ENCODE measurements around the gene FXYD5. TPM values are rescaled to one million over a fixed set of nuclear protein-coding genes. Genes with fewer than 3 reads are reported as not detected.

Gene FXYD5
- total and polyA plus RNA-seq, 9 of the 15 experiments (the other 6 are each of a cell fraction or from before 2014, with no cell fraction given) = 104 to 537 (median 174) TPM

DNA sequence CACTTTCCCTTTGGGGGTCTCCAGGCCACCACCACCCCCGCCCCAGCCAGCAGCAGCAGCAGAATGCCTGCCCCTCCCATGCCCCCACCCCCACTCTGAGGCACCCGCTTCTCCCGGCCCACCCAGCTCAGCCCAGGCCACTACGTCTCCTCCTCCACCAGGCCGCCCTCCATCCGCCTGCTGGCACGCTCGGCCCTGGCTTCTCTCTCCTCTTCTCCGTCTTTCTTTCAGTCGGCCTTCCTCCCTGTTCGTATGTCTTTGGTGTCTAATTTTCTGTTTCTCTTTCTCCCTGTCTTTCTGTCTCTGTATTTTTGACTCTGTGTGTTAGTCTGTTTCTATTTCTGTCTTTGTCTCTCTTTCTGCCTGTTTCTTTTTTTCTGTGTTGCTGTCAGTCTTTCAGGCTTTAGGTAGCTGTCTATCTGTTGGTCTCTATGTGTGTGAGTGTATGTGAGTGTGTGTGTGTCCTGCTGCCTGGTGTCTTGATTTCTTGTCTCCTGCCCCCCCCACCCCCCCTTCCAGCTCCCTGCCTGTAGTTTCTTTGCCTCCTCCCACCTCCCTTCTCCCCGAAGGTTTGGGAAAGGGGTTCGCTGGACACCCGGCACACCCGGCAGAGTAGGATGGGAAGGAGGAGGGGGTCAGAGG lies 19.8 kb upstream of the FXYD5 start, which contains the start of gene LGI4 (continued):
- TF ChIP-seq, protein P1, sequence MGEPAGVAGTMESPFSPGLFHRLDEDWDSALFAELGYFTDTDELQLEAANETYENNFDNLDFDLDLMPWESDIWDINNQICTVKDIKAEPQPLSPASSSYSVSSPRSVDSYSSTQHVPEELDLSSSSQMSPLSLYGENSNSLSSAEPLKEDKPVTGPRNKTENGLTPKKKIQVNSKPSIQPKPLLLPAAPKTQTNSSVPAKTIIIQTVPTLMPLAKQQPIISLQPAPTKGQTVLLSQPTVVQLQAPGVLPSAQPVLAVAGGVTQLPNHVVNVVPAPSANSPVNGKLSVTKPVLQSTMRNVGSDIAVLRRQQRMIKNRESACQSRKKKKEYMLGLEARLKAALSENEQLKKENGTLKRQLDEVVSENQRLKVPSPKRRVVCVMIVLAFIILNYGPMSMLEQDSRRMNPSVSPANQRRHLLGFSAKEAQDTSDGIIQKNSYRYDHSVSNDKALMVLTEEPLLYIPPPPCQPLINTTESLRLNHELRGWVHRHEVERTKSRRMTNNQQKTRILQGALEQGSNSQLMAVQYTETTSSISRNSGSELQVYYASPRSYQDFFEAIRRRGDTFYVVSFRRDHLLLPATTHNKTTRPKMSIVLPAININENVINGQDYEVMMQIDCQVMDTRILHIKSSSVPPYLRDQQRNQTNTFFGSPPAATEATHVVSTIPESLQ (CRISPR knock-in tag; IDR thresholded peaks at IDR 0.05) = no peak
- no peak for TF ChIP-seq PTRF (tag; IDR thresholded peaks at IDR 0.05)

DNA sequence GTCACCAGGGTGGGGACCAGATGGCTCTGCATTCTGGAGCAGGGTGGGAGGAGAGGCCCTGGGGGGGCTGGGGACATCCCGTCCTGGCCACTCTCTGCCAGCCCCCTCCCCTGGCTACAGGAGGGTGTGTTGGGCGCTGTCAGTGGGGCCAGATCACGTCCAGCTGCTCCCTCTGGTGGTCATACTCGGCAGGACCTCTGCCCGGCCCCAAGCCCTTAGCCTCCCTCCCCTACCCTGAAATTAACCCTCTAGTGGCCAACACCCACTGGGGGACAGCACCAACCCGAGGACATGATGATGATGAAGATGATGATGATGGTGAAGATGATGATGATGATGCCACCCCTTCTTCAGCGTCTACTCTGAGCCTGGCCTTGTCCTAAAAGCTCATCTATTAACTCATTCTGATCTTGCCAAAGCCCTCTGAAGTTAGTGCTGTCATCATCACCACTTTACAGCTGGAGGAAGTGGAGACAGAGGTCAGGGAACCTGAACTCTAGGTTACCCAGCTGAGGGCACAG lies 19.1 kb upstream of the FXYD5 start:
- no peaks in the 10 kb centered on the region for H3K79me2 ChIP-seq (ENCODE audit: control insufficient read depth, insufficient read depth, low read length)
- in situ Hi-C loops (cut with MboI) = loop anchor here (10.0 kb wide), 1 partner anchor 301 kb away; no protein-coding TSS in a partner anchor
- no peaks in the 10 kb centered on the region for H3K9me3 ChIP-seq (replicated peaks; ENCODE audit: control insufficient read depth, insufficient read depth, low read depth, low read length)
- H3K27ac ChIP-seq (ENCODE audit: extremely low read depth, low read depth, low read length) = no peak overlapping the region
- ChIA-PET CTCF (ENCODE audit: low intra/inter-chr PET ratio) (interaction anchor here (0.6 to 2.4 kb wide), 7 partner anchors 21 to 495 kb away, joined by 3 to 13 read pairs (median 8); no protein-coding TSS in a partner anchor), POLR2A (interaction anchor here (0.6 kb wide), 1 partner anchor 741 kb away, joined by 3 read pairs; no protein-coding TSS in a partner anchor)
- H3K4me2 ChIP-seq (ENCODE audit: insufficient read depth, low read length) = no peak overlapping the region
- H2AFZ ChIP-seq (ENCODE audit: low read depth, low read length) = no peak overlapping the region
- DNase-seq (ENCODE audit: extremely low read depth in 1 of 4, low spot score in 3 of 4) (peak; percentile 86 to 93 (median 92)), ATAC-seq (peak; percentile 98), FAIRE-seq (peak; percentile 93)
- H3K9me1 ChIP-seq (ENCODE audit: control insufficient read depth, insufficient read depth, low read length) = no peaks in the 10 kb centered on the region
- no peak overlapping the region; a peak in 1 of 4 replicates for H3K9ac ChIP-seq (ENCODE audit: insufficient read depth in 1 of 2, low read depth in 2 of 2, low read length in 2 of 2)
- H3K36me3 ChIP-seq (ENCODE audit: control insufficient read depth, insufficient read depth, low read length) = no peaks in the 10 kb centered on the region
- 0 out of 2 replicates have a peak, but pooled peaks cover 4% of the 10 kb centered on the region for H4K20me1 ChIP-seq (replicated peaks; ENCODE audit: control insufficient read depth, insufficient read depth, low read length)
- intact Hi-C loops (cut with micrococcal nuclease) = loop anchor here (1.0 to 5.0 kb wide), 3 partner anchors 68 to 297 kb away; no protein-coding TSS in a partner anchor
- peaks cover 3 to 36% of the 10 kb centered on the region in 2 experiments; a peak in 3 of 5 replicates for H3K4me1 ChIP-seq (replicated peaks in 1 of 2; ENCODE audit: control insufficient read depth in 2 of 2, insufficient read depth in 2 of 2, low read length in 2 of 2)
- no TSS peak for BruUV-seq (replicated peaks)
- H3K27me3 ChIP-seq (ENCODE audit: control insufficient read depth in 2 of 2, insufficient read depth in 2 of 2, low read length in 2 of 2) = peaks cover 2 to 28% of the 10 kb centered on the region in 2 experiments; a peak in 4 of 5 replicates
- WGBS (ENCODE audit: insufficient coverage, low coverage, missing lambda C conversion rate) = 1% methylated on average over 6 of the region's 7 CpGs
- no peak overlapping the region for H3K4me3 ChIP-seq
- TF ChIP-seq KAT8 (IDR thresholded peaks at IDR 0.05; ENCODE audit: low read depth) = no peak
- no peak for TF ChIP-seq GTF2F1 (IDR thresholded peaks at IDR 0.05; ENCODE audit: low read depth, low read length)
- TF ChIP-seq, protein P2, sequence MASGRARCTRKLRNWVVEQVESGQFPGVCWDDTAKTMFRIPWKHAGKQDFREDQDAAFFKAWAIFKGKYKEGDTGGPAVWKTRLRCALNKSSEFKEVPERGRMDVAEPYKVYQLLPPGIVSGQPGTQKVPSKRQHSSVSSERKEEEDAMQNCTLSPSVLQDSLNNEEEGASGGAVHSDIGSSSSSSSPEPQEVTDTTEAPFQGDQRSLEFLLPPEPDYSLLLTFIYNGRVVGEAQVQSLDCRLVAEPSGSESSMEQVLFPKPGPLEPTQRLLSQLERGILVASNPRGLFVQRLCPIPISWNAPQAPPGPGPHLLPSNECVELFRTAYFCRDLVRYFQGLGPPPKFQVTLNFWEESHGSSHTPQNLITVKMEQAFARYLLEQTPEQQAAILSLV (tag; IDR thresholded peaks at IDR 0.05) = no peak
- TF ChIP-seq NFXL1 (CRISPR knock-in tag; IDR thresholded peaks at IDR 0.05) = no peak
- no peak for TF ChIP-seq ZNF347 (CRISPR knock-in tag; IDR thresholded peaks at IDR 0.05; ENCODE audit: low read depth)
- TF ChIP-seq ZNF695 (CRISPR knock-in tag; IDR thresholded peaks at IDR 0.05) = no peak
- 0 out of 2 replicates have a peak, but pooled peaks have one; percentile 32 for TF ChIP-seq ZZZ3 (IDR thresholded peaks at IDR 0.05)
- TF ChIP-seq HDAC2 (IDR thresholded peaks at IDR 0.05) = peak; percentile 77; the same call in 1 of the 2 replicates
- TF ChIP-seq, protein P3, sequence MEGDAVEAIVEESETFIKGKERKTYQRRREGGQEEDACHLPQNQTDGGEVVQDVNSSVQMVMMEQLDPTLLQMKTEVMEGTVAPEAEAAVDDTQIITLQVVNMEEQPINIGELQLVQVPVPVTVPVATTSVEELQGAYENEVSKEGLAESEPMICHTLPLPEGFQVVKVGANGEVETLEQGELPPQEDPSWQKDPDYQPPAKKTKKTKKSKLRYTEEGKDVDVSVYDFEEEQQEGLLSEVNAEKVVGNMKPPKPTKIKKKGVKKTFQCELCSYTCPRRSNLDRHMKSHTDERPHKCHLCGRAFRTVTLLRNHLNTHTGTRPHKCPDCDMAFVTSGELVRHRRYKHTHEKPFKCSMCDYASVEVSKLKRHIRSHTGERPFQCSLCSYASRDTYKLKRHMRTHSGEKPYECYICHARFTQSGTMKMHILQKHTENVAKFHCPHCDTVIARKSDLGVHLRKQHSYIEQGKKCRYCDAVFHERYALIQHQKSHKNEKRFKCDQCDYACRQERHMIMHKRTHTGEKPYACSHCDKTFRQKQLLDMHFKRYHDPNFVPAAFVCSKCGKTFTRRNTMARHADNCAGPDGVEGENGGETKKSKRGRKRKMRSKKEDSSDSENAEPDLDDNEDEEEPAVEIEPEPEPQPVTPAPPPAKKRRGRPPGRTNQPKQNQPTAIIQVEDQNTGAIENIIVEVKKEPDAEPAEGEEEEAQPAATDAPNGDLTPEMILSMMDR (IDR thresholded peaks at IDR 0.05 in 2 of 3, conservative IDR thresholded peaks at IDR 0.05 in 1 of 3; ENCODE audit: insufficient read depth in 2 of 3, low read depth in 1 of 3, low read length in 3 of 3) = peak; percentile 92 to 94 (median 92)
- no peak for TF ChIP-seq SP2 (IDR thresholded peaks at IDR 0.05; ENCODE audit: extremely low read depth, low read depth, low read length, poor library complexity, severe bottlenecking)
- no peak for TF ChIP-seq TGIF2 (CRISPR knock-in tag; IDR thresholded peaks at IDR 0.05)
- TF ChIP-seq ZNF274 (IDR thresholded peaks at IDR 0.05; ENCODE audit: borderline replicate concordance, low read depth, low read length) = no peak
- TF ChIP-seq MTA3 (IDR thresholded peaks at IDR 0.05; ENCODE audit: borderline replicate concordance) = peak; percentile 78
